SK-N-SH treated with all-trans-retinoic acid at 6 μM for 48 hours (cell line): ENCODE data around the gene PARVB.

Source experiments
- ARNTL ChIP-seq: fragments of 450-650 bp; formaldehyde crosslinking; IDR thresholded peaks from 2 replicates; pipeline ENCODE4 v1.5.0; 2020; ENCODE audit warnings: low read depth, mild to moderate bottlenecking, moderate library complexity, borderline replicate concordance
- GLIS3 ChIP-seq: fragments of 250-450 bp; sonication (Bioruptor Pico); IDR thresholded peaks from 2 replicates; pipeline ENCODE4 v1.5.0; 2020; ENCODE audit warnings: mild to moderate bottlenecking, moderate library complexity
- OSR1 ChIP-seq: fragments of 250-450 bp; sonication (Bioruptor Pico); IDR thresholded peaks from 2 replicates; pipeline ENCODE4 v1.8.0; 2022; ENCODE audit warnings: moderate library complexity, mild to moderate bottlenecking, inconsistent platforms
- RARB ChIP-seq: fragments of 250-450 bp; sonication (Bioruptor Pico); IDR thresholded peaks from 2 replicates; pipeline ENCODE4 v1.8.0; 2021; ENCODE audit warnings: mild to moderate bottlenecking, moderate library complexity
- TSHZ2 ChIP-seq: fragments of 250-450 bp; sonication (Bioruptor Pico); IDR thresholded peaks from 2 replicates; pipeline ENCODE4 v1.5.0; 2020; ENCODE audit warnings: mild to moderate bottlenecking, moderate library complexity
- ZC3H10 ChIP-seq: fragments of 250-450 bp; sonication (Bioruptor Pico); IDR thresholded peaks from 2 replicates; pipeline ENCODE4 v1.5.1; 2021; ENCODE audit warnings: mild to moderate bottlenecking, moderate library complexity
- ZFP30 ChIP-seq: fragments of 450-650 bp; formaldehyde crosslinking; IDR thresholded peaks from 2 replicates; pipeline ENCODE4 v1.5.0; 2022; ENCODE audit warnings: mild to moderate bottlenecking, moderate library complexity
- TF ChIP-seq, protein P1 (sequence below): fragments of 250-450 bp; sonication (Bioruptor Pico); IDR thresholded peaks from 2 replicates; pipeline ENCODE4 v1.5.1; 2020; ENCODE audit warnings: low read depth, mild to moderate bottlenecking, moderate library complexity

DNA sequence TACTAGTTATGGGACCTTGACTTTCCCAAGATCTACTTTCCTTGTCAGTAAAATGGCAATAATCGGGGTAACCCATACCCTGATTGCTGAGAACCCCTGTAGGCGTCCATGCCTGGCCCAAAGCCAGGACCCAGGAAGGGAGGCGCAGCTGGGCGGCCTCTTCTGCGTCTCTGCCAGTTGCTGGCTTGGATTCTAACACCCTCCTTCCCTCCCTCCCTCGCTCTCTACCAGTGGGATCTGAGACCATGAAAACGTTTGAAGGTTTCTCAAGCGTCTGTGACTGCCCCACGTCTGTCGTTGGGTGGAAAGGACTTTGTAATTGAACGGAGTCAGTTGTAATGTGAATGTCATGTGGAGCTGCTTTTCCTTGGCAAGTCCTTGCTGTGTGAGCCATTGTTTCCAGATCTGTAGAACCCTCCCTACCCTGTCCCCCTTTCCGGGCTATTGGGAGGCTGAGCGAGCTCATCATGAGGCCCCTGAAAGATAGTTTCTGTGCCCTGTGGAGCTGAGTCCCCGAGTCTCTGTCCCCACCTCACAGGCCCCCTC lies 47.8 kb downstream of the PARVB start:
- TF ChIP-seq GLIS3 (CRISPR knock-in tag) (no peak), ZFP30 (CRISPR knock-in tag) (no peak), ARNTL (no peak), OSR1 (no peak), RARB (no peak), ZC3H10 (CRISPR knock-in tag) (no peak), TSHZ2 (CRISPR knock-in tag) (no peak)
- TF ChIP-seq, protein P1, sequence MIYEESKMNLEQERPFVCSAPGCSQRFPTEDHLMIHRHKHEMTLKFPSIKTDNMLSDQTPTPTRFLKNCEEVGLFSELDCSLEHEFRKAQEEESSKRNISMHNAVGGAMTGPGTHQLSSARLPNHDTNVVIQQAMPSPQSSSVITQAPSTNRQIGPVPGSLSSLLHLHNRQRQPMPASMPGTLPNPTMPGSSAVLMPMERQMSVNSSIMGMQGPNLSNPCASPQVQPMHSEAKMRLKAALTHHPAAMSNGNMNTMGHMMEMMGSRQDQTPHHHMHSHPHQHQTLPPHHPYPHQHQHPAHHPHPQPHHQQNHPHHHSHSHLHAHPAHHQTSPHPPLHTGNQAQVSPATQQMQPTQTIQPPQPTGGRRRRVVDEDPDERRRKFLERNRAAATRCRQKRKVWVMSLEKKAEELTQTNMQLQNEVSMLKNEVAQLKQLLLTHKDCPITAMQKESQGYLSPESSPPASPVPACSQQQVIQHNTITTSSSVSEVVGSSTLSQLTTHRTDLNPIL (CRISPR knock-in tag), result no peak
